ACC112 (cell line): Measurements from ENCODE around the gene POLR1A.
A peak's percentile ranks its signal among the peaks of the same experiment; 100 is the strongest.

Source experiments
- H2AFZ ChIP-seq: fragments of 200-600 bp; sonication (generic); one replicate; pipeline ENCODE4 v1.6.0; 2017; ENCODE audit warnings: antibody characterized with exemption, low read length; ENCODE audit not compliant: unreplicated experiment
- H3K27ac ChIP-seq: fragments of 200-600 bp; sonication (generic); 2 replicates; pipeline ENCODE4 v1.5.1; 2014; ENCODE audit warnings: low read depth, mild to moderate bottlenecking, antibody characterized with exemption, low read length, moderate library complexity
- H3K27me3 ChIP-seq: fragments of 200-600 bp; sonication (generic); 2 replicates; pipeline ENCODE4 v1.6.1; 2014; ENCODE audit warnings: mild to moderate bottlenecking, antibody characterized with exemption, low read length, moderate library complexity, mixed read lengths; ENCODE audit not compliant: insufficient read depth
- H3K36me3 ChIP-seq: fragments of 200-600 bp; sonication (generic); 2 replicates; pipeline ENCODE4 v1.6.1; 2016; ENCODE audit warnings: mild to moderate bottlenecking, antibody characterized with exemption, low read length, moderate library complexity, mixed read lengths; ENCODE audit not compliant: insufficient read depth
- H3K4me1 ChIP-seq: fragments of 200-600 bp; sonication (generic); one replicate; pipeline ENCODE4 v1.6.1; 2016; ENCODE audit warnings: low read length, mixed read lengths; ENCODE audit not compliant: insufficient read depth, unreplicated experiment, control insufficient read depth
- H3K4me3 ChIP-seq: fragments of 200-600 bp; sonication (generic); 2 replicates; pipeline ENCODE4 v1.5.1; 2014; ENCODE audit warnings: mild to moderate bottlenecking, low read depth, low read length
- H3K79me2 ChIP-seq: fragments of 200-600 bp; sonication (generic); one replicate; pipeline ENCODE4 v1.6.0; 2016; ENCODE audit warnings: low read length; ENCODE audit not compliant: control insufficient read depth, unreplicated experiment, insufficient read depth

The POLR1A gene

GRCh38 chr2:86047575-86048382 lies 57.9 kb downstream of the POLR1A start:
- Histone ChIP-seq H3K27ac (no peak overlapping the region), H2AFZ (no peak overlapping the region), H3K4me1 (no peaks in the 10 kb centered on the region), H3K4me3 (no peak overlapping the region), H3K79me2 (no peaks in the 10 kb centered on the region), H3K27me3 (no peaks in the 10 kb centered on the region), H3K36me3 (peaks cover 19% of the 10 kb centered on the region; the same call in 1 of the 2 replicates)

- H3K27me3 ChIP-seq, result no peaks in the 10 kb centered on the region
- peaks cover 20% of the 10 kb centered on the region; the same call in 1 of the 2 replicates for H3K36me3 ChIP-seq
- H3K79me2 ChIP-seq, result no peaks in the 10 kb centered on the region
- no peak overlapping the region for H2AFZ ChIP-seq
- no peak overlapping the region for H3K27ac ChIP-seq
- H3K4me1 ChIP-seq, result no peaks in the 10 kb centered on the region
- H3K4me3 ChIP-seq, result no peak overlapping the region
Measured at GRCh38 chr2:86045541-86045940, 60.1 kb downstream of the POLR1A start.

- Histone ChIP-seq H3K27me3 (no peaks in the 10 kb centered on the region), H3K27ac (no peak overlapping the region), H3K79me2 (no peaks in the 10 kb centered on the region), H3K36me3 (peaks cover 22% of the 10 kb centered on the region; the same call in 1 of the 2 replicates), H2AFZ (no peak overlapping the region), H3K4me3 (no peak overlapping the region), H3K4me1 (no peaks in the 10 kb centered on the region)
Measured at GRCh38 chr2:86044614-86045013, 61.1 kb downstream of the POLR1A start.

DNA sequence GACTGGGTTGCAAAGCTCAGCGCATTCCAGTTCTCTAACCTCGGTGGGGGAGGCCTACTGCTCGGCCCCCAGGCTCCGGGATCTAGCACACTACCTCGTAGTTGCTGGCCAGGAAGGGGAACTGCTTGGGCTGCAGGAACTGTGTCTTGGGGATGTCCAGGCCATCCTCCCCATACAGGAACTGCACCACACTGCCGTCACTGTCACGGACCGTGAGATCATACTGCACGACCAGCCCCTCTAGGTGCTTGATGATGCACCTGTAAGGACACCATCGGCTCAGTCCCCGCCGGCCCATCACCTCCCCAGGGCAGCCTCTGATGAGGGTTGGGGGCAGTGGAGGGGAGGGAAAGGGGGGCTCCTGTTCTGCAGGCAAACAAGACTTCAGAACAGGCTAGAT lies 61.6 kb downstream of the POLR1A start:
- Histone ChIP-seq H3K27me3 (no peaks in the 10 kb centered on the region), H3K4me1 (no peaks in the 10 kb centered on the region), H3K27ac (no peak overlapping the region), H3K79me2 (no peaks in the 10 kb centered on the region), H3K36me3 (peaks cover 22% of the 10 kb centered on the region; the same call in 1 of the 2 replicates), H2AFZ (no peak overlapping the region), H3K4me3 (no peak overlapping the region)

DNA sequence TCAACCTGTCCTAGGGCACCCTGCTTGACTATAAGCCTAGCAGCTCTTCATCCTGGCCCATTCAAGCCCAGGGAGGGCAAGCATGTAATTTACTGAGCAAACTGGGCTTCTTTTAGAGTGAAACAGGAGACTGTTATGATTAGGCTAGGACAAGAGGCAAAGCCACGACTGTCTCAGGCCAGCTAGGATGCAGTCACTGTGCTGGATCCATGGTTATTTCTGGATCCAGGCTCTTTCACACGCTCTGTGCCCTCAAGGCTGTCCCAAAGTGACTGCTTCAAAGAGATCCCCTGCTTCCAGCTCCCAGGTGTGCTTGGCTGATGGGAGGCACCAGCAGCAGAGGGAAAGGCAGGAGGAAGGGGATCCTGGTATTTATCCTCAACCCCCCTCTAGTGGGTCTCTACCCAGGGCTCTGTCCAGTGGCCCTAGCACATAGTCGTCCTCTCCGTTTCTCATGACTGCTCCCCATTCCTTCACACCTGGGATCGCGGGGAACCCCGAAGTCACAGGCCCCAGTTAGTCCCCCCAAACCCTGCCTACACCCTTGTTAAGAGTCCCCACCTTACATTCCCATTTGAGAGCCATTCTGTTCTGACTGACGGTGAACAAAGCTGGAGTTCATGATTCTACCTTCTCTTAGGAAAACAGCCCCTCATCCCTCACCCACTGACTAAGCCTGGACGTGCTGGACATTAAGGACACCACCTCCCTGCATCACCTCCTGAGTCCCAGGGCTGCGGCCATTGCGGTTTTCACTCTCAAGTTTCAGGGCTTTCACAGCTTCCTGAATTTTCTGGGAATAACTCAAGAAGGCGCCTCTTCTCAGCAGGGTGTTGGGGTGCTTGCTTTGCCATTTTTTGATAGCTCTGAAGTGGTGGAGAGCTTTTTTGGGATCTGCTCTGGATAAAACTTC lies 63.2 kb downstream of the POLR1A start:
- Histone ChIP-seq H3K27ac (no peak overlapping the region), H3K79me2 (no peaks in the 10 kb centered on the region), H3K4me1 (peaks cover 6% of the 10 kb centered on the region), H3K27me3 (no peaks in the 10 kb centered on the region), H3K4me3 (no peak overlapping the region), H3K36me3 (peaks cover 20% of the 10 kb centered on the region; the same call in 1 of the 2 replicates), H2AFZ (no peak overlapping the region)

- Histone ChIP-seq H2AFZ (no peak overlapping the region), H3K27me3 (no peaks in the 10 kb centered on the region), H3K79me2 (no peaks in the 10 kb centered on the region), H3K4me1 (peaks cover 23% of the 10 kb centered on the region), H3K36me3 (peaks cover 12% of the 10 kb centered on the region; the same call in 1 of the 2 replicates), H3K4me3 (no peak overlapping the region), H3K27ac (no peak overlapping the region)
Measured at GRCh38 chr2:86039963-86040655, 65.6 kb downstream of the POLR1A start.

- Histone ChIP-seq H3K79me2 (no peaks in the 10 kb centered on the region), H3K36me3 (peaks cover 14% of the 10 kb centered on the region; the same call in 1 of the 2 replicates), H3K4me1 (peaks cover 23% of the 10 kb centered on the region), H3K27ac (no peak overlapping the region), H3K4me3 (no peak overlapping the region), H2AFZ (no peak overlapping the region), H3K27me3 (no peaks in the 10 kb centered on the region)
Measured at GRCh38 chr2:86039178-86039962, 66.3 kb downstream of the POLR1A start.

DNA sequence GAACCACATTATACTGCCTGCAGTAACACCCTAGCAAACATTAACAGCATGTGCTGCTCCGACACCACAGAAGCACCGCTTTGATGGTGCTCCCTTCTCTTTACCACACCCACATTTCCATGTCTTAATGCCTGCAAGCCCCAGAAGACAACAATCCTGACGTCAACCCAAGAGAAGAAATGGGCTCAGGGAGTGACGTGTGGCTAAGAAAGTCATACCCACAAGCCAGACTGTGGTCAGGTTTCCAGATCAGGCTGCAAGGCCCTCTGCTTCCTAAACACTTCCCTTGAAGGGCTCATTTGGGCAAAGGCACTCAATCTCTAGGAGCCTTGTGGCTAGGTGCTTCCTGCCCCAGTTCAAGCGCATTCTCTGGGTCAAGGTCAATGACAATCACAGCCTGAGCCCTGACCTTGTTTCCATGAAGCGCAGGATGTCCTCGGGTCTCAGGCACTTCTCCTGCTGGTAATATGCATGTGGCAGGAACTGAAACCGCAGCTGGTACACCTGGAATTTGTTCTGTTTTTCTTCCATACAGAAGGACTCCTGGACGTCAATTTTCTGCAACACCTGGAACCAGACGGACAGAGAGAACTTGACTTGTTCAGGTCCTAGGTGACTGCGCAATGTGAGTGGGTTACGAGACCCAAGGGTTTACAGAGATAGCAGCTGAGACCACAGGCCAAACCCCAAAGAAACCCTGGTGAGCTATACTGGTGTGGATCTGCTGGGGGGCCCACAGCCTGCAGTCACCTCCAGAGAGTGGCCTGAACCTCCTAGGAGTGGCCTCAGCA lies 67.2 kb downstream of the POLR1A start:
- Histone ChIP-seq H3K4me3 (no peak overlapping the region), H3K27ac (no peak overlapping the region), H2AFZ (no peak overlapping the region), H3K36me3 (peaks cover 20% of the 10 kb centered on the region; the same call in 1 of the 2 replicates), H3K79me2 (no peaks in the 10 kb centered on the region), H3K4me1 (peaks cover 23% of the 10 kb centered on the region), H3K27me3 (no peaks in the 10 kb centered on the region)

DNA sequence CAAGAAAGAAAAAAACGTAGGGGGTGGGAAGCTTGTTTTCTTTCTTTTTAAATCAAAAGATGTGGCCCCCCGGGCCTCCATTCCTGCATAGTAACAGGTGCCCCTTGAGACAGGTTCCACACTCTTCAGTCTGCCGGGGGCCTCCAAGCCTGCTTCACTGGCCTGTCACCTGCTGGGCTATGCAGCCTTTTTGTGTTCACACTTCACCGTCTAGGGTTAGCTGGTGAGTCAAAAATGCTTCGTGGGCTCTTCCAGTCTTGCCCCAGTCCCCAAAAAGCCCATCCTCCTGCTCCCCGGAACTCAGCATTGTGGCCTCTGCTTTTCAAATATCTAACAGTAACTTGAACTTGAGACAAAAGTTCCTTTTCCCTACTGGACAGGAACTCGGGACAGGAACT lies 67.9 kb downstream of the POLR1A start:
- Histone ChIP-seq H2AFZ (no peak overlapping the region), H3K36me3 (peaks cover 20% of the 10 kb centered on the region; the same call in 1 of the 2 replicates), H3K27ac (peak overlapping the region; percentile 63; the same call in 1 of the 2 replicates), H3K4me3 (no peak overlapping the region), H3K79me2 (no peaks in the 10 kb centered on the region), H3K4me1 (peaks cover 23% of the 10 kb centered on the region), H3K27me3 (no peaks in the 10 kb centered on the region)
